A549 (cell line): ENCODE results near the gene ZBTB37. TPM values are rescaled to one million over a fixed set of nuclear protein-coding genes. Genes with fewer than 3 reads are reported as not detected.

Source experiments
- ATAC-seq, 2 experiments: fragments of 200-7000 bp in 1 of 2; fragments of >200 bp in 1 of 2; cut with Nextera tagmentation in 1 of 2; cut with Tn5 transposase in 1 of 2; 3 replicates each; pipeline versions ENCODE4 v1.8.0 to v1.9.1; 2018 to 2020; ENCODE audit warnings: mild to moderate bottlenecking in 1 of 2, moderate library complexity in 1 of 2
- CTCF ChIA-PET: fragments of 300-600 bp; sonication (Branson Sonifier 250); formaldehyde crosslinking; extraction: SDS; loops from one replicate; lab custom pipeline; 2021; ENCODE audit warnings: antibody characterized with exemption, inconsistent platforms; lab: Yijun Ruan, JAX
- POLR2A ChIA-PET: fragments of 350-600 bp; formaldehyde crosslinking; extraction: SDS; loops from one replicate; lab custom pipeline; 2021; ENCODE audit warnings: antibody characterized with exemption, inconsistent platforms; lab: Yijun Ruan, JAX
- DNase-seq, 2 experiments: peaks; one replicate each; pipeline versions ENCODE4 v3.0.0 to v3.0.0-alpha.2; 2011 to 2016; ENCODE audit warnings: low read depth in 1 of 2, low spot score in 1 of 2
- FAIRE-seq: peaks from 2 replicates; lab custom pipeline; 2011; peaks lifted over from hg19 to GRCh38; lab: Jason Lieb, UNC
- H3K27ac ChIP-seq, 2 experiments: fragments of >200 bp; sonication (Bioruptor Twin); formaldehyde crosslinking; 3 replicates each; pipeline ENCODE4 v1.5.1; 2016 to 2017
- H3K4me1 ChIP-seq: fragments of >200 bp; sonication (Bioruptor Twin); formaldehyde crosslinking; 3 replicates; pipeline ENCODE4 v1.6.1; 2016
- H3K4me2 ChIP-seq: fragments of >200 bp; sonication (Bioruptor Twin); formaldehyde crosslinking; 3 replicates; pipeline ENCODE4 v1.6.1; 2016
- H3K4me3 ChIP-seq: fragments of >200 bp; sonication (Bioruptor Twin); formaldehyde crosslinking; 3 replicates; pipeline ENCODE4 v1.5.1; 2016
- H3K9me3 ChIP-seq: fragments of >200 bp; sonication (Bioruptor Twin); formaldehyde crosslinking; 3 replicates; pipeline ENCODE4 v1.6.1; 2016
- BCL3 ChIP-seq: fragments of >200 bp; sonication (Bioruptor Twin); formaldehyde crosslinking; IDR thresholded peaks from 3 replicates; pipeline ENCODE4 v1.6.1; 2016
- CEBPB ChIP-seq, 2 experiments: fragments of >200 bp in 1 of 2; sonication (Bioruptor Twin) in 1 of 2; formaldehyde crosslinking in 1 of 2; IDR thresholded peaks; 2 replicates each; pipeline ENCODE4 v1.6.1; 2012 to 2016
- CHD4 ChIP-seq: fragments of 200-600 bp; sonication (generic); IDR thresholded peaks from 2 replicates; pipeline ENCODE4 v1.6.1; 2016; ENCODE audit warnings: antibody characterized with exemption, mild to moderate bottlenecking, borderline replicate concordance
- EHMT2 ChIP-seq: fragments of 200-600 bp; sonication (generic); IDR thresholded peaks from 2 replicates; pipeline ENCODE4 v1.6.1; 2016; ENCODE audit warnings: antibody characterized with exemption, low read depth, mild to moderate bottlenecking, moderate library complexity
- EP300 ChIP-seq, 2 experiments: fragments of >200 bp; sonication (Bioruptor Twin); formaldehyde crosslinking; IDR thresholded peaks; 2 replicates in 1 of 2; 3 replicates in 1 of 2; pipeline ENCODE4 v1.6.1; 2016 to 2017
- FOSB ChIP-seq: fragments of 250-450 bp; sonication (Bioruptor Pico); IDR thresholded peaks from 2 replicates; pipeline ENCODE4 v1.5.0; 2020; ENCODE audit warnings: mild to moderate bottlenecking, moderate library complexity
- FOSL2 ChIP-seq, 2 experiments: fragments of 450-650 bp in 1 of 2; fragments of >200 bp in 1 of 2; sonication (Bioruptor Twin) in 1 of 2; formaldehyde crosslinking; IDR thresholded peaks; 2 replicates each; pipeline versions ENCODE4 v1.5.0 to v1.6.1; 2016 to 2020; ENCODE audit warnings: mild to moderate bottlenecking in 1 of 2, moderate library complexity in 1 of 2
- GATA3 ChIP-seq: IDR thresholded peaks from 2 replicates; pipeline ENCODE4 v1.6.1; 2012; ENCODE audit warnings: borderline replicate concordance
- HOXA7 ChIP-seq: fragments of 250-450 bp; sonication (Bioruptor Pico); IDR thresholded peaks from 2 replicates; pipeline ENCODE4 v1.5.0; 2020; ENCODE audit warnings: mild to moderate bottlenecking, moderate library complexity
- HOXB13 ChIP-seq: fragments of 250-450 bp; sonication (Bioruptor Pico); IDR thresholded peaks from 2 replicates; pipeline ENCODE4 v1.5.0; 2020; ENCODE audit warnings: low read depth, mild to moderate bottlenecking, moderate library complexity
- JUN ChIP-seq, 2 experiments: fragments of >200 bp; sonication (Bioruptor Twin); formaldehyde crosslinking; IDR thresholded peaks; 2 replicates in 1 of 2; 3 replicates in 1 of 2; pipeline ENCODE4 v1.6.1; 2016 to 2017
- MAFK ChIP-seq: fragments of 450-650 bp; IDR thresholded peaks from 2 replicates; pipeline ENCODE4 v1.6.1; 2014; ENCODE audit not compliant: partially characterized antibody
- MYC ChIP-seq: IDR thresholded peaks from 2 replicates; pipeline ENCODE4 v1.6.1; 2012; ENCODE audit warnings: mild to moderate bottlenecking, inconsistent platforms, low read length, improper control_type of control experiment, borderline replicate concordance
- NFE2L2 ChIP-seq: fragments of 150-350 bp; conservative IDR thresholded peaks from 2 replicates; pipeline ENCODE4 v1.6.1; 2014; ENCODE audit warnings: low read length
- NPAS2 ChIP-seq: fragments of 250-450 bp; sonication (Bioruptor Pico); IDR thresholded peaks from 2 replicates; pipeline ENCODE4 v1.8.0; 2022; ENCODE audit warnings: mild to moderate bottlenecking, moderate library complexity, borderline replicate concordance
- RAD21 ChIP-seq, 2 experiments: fragments of >200 bp in 1 of 2; sonication (Bioruptor Twin) in 1 of 2; formaldehyde crosslinking in 1 of 2; IDR thresholded peaks in 1 of 2; conservative IDR thresholded peaks in 1 of 2; 2 replicates in 1 of 2; 3 replicates in 1 of 2; pipeline ENCODE4 v1.6.1; 2012 to 2018; ENCODE audit warnings: inconsistent platforms in 1 of 2
- RARB ChIP-seq: fragments of 250-450 bp; sonication (Bioruptor Pico); IDR thresholded peaks from 2 replicates; pipeline ENCODE4 v1.8.0; 2021; ENCODE audit warnings: mild to moderate bottlenecking, moderate library complexity
- RCOR1 ChIP-seq: fragments of 150-350 bp; IDR thresholded peaks from 2 replicates; pipeline ENCODE4 v1.6.1; 2014; ENCODE audit warnings: antibody characterized with exemption, low read length, low read depth
- RFX5 ChIP-seq: fragments of 450-650 bp; IDR thresholded peaks from 2 replicates; pipeline ENCODE4 v1.7.1; 2014; ENCODE audit warnings: antibody characterized with exemption, mild to moderate bottlenecking, moderate library complexity
- ZFP36 ChIP-seq: fragments of 450-650 bp; IDR thresholded peaks from 2 replicates; pipeline ENCODE4 v1.6.1; 2014; ENCODE audit warnings: borderline replicate concordance; ENCODE audit not compliant: partially characterized antibody
- WGBS: methylation state at CpG from one replicate; pipeline ENCODE4 v1.1.6; 2017; ENCODE audit errors: missing lambda C conversion rate; 5-methylcytosine and 5-hydroxymethylcytosine counted together
- polyA plus RNA-seq, 4 experiments: library from polyadenylated mRNA; depleted of rRNA in 3 of 4; stranded (reverse); fragments of >200 nt; fragmentation: RNase III in 1 of 4; extraction: RNeasy Plus Mini Kit Qiagen cat#74134 plus additional on column Dnase treatment in 1 of 4; gene quantifications; 2 replicates in 3 of 4; 3 replicates in 1 of 4; pipeline ENCODE4 v1.2.3, GENCODE V29; 2011 to 2017
- TF ChIP-seq, protein P1 (sequence below): fragments of 250-450 bp; sonication (Bioruptor Pico); IDR thresholded peaks from 2 replicates; pipeline ENCODE4 v1.5.0; 2021; ENCODE audit warnings: mild to moderate bottlenecking, moderate library complexity, borderline replicate concordance
- TF ChIP-seq, protein P2 (sequence below): IDR thresholded peaks from 2 replicates; pipeline ENCODE4 v1.6.1; 2012; ENCODE audit warnings: low read depth, borderline replicate concordance
- TF ChIP-seq, protein P3 (sequence below): fragments of 150-350 bp; IDR thresholded peaks from 2 replicates; pipeline ENCODE4 v1.6.1; 2014; ENCODE audit warnings: low read depth, mild to moderate bottlenecking, low read length
- TF ChIP-seq, protein P4 (sequence below): fragments of 450-650 bp; IDR thresholded peaks from 2 replicates; pipeline ENCODE4 v1.6.1; 2014; ENCODE audit warnings: antibody characterized with exemption

ZBTB37 gene
- polyA plus RNA-seq, 2 of the 4 experiments (the other 2 are of a cell fraction) = 1.0 to 3.0 TPM

DNA sequence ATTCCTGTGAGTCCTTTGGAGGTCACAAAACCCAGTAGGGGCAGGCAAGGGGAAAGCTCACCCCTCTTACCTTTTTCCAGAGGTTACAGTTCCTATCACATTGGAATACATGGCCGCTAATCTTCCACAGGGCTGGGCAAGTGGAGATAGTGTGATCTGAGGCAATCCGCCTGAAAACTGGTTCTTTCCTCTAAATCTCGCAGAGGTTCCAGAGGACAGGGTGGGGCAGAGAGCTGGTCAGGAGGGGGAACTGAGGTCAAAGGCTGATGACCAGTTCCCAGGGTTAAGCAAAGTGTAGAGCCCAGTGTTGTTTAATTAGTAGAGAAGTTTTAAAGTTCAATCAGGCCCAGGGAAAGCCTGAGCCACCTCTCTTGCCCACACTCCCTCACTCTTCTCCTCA is 49.0 kb downstream of the ZBTB37 start, which contains the start of gene SERPINC1 (continued):
- TF ChIP-seq GATA3 (no peak), CHD4 (no peak), RFX5 (no peak), RAD21 (conservative IDR thresholded peaks at IDR 0.05 in 1 of 2, IDR thresholded peaks at IDR 0.05 in 1 of 2) (no peak), HOXA7 (CRISPR knock-in tag) (no peak)
- TF ChIP-seq, protein P1, sequence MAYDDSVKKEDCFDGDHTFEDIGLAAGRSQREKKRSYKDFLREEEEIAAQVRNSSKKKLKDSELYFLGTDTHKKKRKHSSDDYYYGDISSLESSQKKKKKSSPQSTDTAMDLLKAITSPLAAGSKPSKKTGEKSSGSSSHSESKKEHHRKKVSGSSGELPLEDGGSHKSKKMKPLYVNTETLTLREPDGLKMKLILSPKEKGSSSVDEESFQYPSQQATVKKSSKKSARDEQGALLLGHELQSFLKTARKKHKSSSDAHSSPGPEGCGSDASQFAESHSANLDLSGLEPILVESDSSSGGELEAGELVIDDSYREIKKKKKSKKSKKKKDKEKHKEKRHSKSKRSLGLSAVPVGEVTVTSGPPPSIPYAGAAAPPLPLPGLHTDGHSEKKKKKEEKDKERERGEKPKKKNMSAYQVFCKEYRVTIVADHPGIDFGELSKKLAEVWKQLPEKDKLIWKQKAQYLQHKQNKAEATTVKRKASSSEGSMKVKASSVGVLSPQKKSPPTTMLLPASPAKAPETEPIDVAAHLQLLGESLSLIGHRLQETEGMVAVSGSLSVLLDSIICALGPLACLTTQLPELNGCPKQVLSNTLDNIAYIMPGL = no peak
- TF ChIP-seq, protein P2, sequence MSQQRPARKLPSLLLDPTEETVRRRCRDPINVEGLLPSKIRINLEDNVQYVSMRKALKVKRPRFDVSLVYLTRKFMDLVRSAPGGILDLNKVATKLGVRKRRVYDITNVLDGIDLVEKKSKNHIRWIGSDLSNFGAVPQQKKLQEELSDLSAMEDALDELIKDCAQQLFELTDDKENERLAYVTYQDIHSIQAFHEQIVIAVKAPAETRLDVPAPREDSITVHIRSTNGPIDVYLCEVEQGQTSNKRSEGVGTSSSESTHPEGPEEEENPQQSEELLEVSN = no peak

DNA sequence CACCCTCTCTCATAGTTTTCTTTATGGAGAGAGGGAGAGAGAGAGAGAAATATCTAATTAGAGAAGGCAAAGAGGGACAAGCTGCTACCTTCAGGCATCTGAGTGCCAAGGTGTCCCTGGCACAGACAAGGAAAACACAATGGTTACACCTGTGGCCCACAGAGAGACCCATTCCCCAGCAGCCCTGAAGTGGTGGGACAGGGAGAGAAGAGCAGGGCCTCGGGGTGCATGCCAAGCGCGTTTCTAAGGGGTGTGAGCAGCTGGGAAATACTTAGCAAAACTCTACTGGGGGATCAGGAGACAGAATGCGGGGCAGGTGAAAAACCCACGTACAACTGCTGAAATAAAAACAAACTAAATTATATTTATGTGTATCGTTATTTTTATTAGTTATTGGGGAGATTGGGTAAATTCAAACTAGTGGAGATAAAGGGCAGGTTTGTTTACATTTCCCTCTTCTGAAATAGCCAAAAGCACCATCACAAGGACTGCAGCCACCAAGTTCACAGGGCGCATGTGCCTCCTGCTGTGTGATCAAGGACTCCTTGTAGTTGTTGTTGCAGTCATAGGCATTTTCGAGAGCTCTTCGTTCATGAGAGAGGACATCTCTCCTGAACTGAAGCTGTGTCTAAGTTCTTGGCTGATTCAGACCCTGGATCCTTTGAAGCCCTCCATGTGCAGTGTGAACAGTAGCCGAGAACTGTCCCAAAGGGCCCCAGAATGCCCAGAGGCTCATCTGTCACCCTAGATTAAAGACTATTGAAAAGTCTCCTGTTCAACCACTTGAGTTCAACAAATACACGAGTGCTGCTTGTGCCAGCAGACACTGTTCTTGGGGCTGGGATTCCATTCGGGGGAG is 49.7 kb downstream of the ZBTB37 start:
- no peak for FAIRE-seq

DNA sequence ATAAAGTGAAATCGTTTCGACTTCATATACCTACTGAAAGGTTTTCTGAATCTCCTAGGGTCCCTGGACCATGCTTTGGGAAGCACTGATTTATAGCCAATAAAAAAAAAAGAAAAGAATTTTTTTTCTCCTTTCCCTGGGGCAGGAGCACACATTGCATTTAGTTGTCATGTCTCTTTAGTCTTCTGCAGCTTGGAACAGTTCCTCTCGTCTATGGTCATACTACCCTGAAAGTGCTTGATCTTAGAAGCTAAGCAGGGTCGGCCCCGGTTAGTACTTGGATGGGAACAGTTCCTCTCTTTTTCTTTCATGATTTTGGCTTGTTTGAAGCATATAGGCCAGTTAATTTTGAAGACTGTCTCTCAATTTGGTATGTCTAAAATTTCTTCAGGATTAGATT is 52.7 kb downstream of the ZBTB37 start:
- H3K9me3 ChIP-seq = no peaks in the 10 kb centered on the region
- no peak overlapping the region for H3K4me3 ChIP-seq
- FAIRE-seq (no peak), ATAC-seq (no peak), DNase-seq (no peak)
- WGBS = 34% methylated on average over 5 of the region's 5 CpGs
- ChIA-PET POLR2A (interaction anchor here (0.9 kb wide), 1 partner anchor 53 kb away, joined by 3 read pairs; the partner anchor contains the start of gene ZBTB37), CTCF (no interaction called here)
- H3K4me2 ChIP-seq = no peak overlapping the region
- H3K27ac ChIP-seq = no peak overlapping the region
- H3K4me1 ChIP-seq = 0 out of 3 replicates have a peak, but pooled peaks cover 3% of the 10 kb centered on the region
- no peak for TF ChIP-seq JUN (IDR thresholded peaks at IDR 0.05)
- no peak for TF ChIP-seq ZFP36
- no peak for TF ChIP-seq NFE2L2
- TF ChIP-seq FOSB (CRISPR knock-in tag) = no peak
- no peak for TF ChIP-seq RARB (CRISPR knock-in tag)
- no peak for TF ChIP-seq CEBPB (IDR thresholded peaks at IDR 0.05)

More for the DNA sequence above, 49.7 kb downstream of the ZBTB37 start:
- H3K4me2 ChIP-seq = no peak overlapping the region
- no peaks in the 10 kb centered on the region for H3K9me3 ChIP-seq
- TF ChIP-seq EHMT2 (no peak), EP300 (IDR thresholded peaks at IDR 0.05) (no peak), MAFK (no peak), HOXA7 (CRISPR knock-in tag) (no peak), FOSL2 (IDR thresholded peaks at IDR 0.05) (no peak), FOSL2 (CRISPR knock-in tag; IDR thresholded peaks at IDR 0.05) (no peak), BCL3 (no peak), HOXB13 (CRISPR knock-in tag) (no peak), MYC (no peak), JUN (IDR thresholded peaks at IDR 0.05) (no peak), RCOR1 (no peak), NPAS2 (CRISPR knock-in tag) (no peak)
- TF ChIP-seq, protein P3, sequence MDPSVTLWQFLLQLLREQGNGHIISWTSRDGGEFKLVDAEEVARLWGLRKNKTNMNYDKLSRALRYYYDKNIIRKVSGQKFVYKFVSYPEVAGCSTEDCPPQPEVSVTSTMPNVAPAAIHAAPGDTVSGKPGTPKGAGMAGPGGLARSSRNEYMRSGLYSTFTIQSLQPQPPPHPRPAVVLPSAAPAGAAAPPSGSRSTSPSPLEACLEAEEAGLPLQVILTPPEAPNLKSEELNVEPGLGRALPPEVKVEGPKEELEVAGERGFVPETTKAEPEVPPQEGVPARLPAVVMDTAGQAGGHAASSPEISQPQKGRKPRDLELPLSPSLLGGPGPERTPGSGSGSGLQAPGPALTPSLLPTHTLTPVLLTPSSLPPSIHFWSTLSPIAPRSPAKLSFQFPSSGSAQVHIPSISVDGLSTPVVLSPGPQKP = no peak
- TF ChIP-seq, protein P4, sequence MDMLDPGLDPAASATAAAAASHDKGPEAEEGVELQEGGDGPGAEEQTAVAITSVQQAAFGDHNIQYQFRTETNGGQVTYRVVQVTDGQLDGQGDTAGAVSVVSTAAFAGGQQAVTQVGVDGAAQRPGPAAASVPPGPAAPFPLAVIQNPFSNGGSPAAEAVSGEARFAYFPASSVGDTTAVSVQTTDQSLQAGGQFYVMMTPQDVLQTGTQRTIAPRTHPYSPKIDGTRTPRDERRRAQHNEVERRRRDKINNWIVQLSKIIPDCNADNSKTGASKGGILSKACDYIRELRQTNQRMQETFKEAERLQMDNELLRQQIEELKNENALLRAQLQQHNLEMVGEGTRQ = no peak
- WGBS = 73% methylated on average over 12 of the region's 12 CpGs
- POLR2A ChIA-PET = interaction anchor here (1.4 kb wide), 1 partner anchor 50 kb away, joined by 3 read pairs; the partner anchor contains the start of gene ZBTB37
- DNase-seq (no peak), ATAC-seq (no peak)
- CTCF ChIA-PET = no interaction called here
- no peaks in the 10 kb centered on the region for H3K4me1 ChIP-seq
- H3K4me3 ChIP-seq = no peak overlapping the region
- no peak overlapping the region for H3K27ac ChIP-seq
